Measurements from ENCODE around the gene PDE8A. TPM values are rescaled to one million over a fixed set of nuclear protein-coding genes. Genes with fewer than 3 reads are reported as not detected.

Gene PDE8A
- total RNA-seq, 1 experiment from 2014 or later = 65.9 TPM

DNA sequence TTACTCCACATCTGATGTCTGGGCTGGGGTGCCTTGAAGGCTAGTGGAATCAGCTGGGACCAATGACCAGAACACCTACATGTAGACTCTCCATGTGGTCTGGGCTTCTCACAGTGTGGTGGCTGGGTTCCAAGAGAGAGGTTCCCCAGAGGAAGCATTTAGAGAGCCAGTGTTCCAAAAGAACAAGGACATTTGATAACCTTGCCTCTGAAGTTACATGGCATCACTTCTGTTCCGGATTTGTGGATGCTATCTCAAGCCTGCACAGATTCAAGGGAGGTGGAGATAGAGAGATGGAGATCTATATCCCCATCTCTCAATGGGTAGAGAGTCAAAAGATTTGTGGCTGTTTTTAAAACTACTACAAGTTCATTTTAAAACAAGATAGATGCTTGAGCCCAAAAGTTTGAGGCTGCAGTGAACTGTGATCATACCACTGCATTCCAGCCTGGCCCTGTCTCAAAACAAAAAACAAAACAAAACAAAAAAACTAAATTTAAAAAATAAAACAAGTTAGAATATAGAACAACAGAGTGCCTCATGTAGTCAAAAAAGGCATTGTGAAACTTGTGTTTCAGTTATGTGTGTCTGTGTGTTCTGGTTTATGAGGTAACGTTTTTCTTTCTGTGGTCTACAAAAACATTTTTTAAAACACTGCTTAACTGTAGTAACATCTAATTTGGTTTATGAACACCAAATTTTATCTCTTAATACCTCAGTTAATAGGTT is 44.8 kb downstream of the PDE8A start:
- Mint-ChIP-seq H3K9me3 (ENCODE audit: low read depth, unreplicated experiment) (no peaks in the 10 kb centered on the region), H3K4me1 (ENCODE audit: low read depth, unreplicated experiment) (peaks cover 88% of the 10 kb centered on the region), H3K4me3 (ENCODE audit: low read depth, unreplicated experiment) (no peak overlapping the region), H3K36me3 (ENCODE audit: insufficient read depth, unreplicated experiment) (no peaks in the 10 kb centered on the region), H3K27ac (ENCODE audit: unreplicated experiment) (no peak overlapping the region), H3K27me3 (ENCODE audit: unreplicated experiment) (no peaks in the 10 kb centered on the region)
- TF ChIP-seq, protein P1, sequence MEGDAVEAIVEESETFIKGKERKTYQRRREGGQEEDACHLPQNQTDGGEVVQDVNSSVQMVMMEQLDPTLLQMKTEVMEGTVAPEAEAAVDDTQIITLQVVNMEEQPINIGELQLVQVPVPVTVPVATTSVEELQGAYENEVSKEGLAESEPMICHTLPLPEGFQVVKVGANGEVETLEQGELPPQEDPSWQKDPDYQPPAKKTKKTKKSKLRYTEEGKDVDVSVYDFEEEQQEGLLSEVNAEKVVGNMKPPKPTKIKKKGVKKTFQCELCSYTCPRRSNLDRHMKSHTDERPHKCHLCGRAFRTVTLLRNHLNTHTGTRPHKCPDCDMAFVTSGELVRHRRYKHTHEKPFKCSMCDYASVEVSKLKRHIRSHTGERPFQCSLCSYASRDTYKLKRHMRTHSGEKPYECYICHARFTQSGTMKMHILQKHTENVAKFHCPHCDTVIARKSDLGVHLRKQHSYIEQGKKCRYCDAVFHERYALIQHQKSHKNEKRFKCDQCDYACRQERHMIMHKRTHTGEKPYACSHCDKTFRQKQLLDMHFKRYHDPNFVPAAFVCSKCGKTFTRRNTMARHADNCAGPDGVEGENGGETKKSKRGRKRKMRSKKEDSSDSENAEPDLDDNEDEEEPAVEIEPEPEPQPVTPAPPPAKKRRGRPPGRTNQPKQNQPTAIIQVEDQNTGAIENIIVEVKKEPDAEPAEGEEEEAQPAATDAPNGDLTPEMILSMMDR (IDR thresholded peaks at IDR 0.05; ENCODE audit: unreplicated experiment) = no peak
- DNase-seq = no peak
- intact Hi-C loops (cut with micrococcal nuclease; ENCODE audit: unreplicated experiment) = no loop called here
- BruUV-seq (replicated peaks) = no TSS peak
- CTCF ChIA-PET = no interaction called here

DNA sequence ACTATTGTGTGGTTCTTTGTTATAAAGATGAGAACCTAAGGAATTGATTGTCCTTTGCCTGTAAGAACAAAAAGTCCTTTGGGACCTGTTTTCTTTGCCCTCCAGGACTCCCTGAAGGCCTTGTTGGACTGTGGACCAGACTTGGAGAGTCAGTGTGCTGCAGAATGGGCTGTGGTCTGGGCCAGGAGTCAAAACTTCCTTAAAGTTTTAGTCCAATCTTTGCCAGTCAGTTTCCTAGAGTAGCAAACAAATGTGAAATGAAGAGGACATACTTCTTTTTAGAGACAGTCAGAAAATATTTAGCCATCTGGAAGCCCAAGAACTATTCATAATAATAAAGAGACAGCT is 45.4 kb downstream of the PDE8A start:
- intact Hi-C loops (cut with micrococcal nuclease; ENCODE audit: unreplicated experiment) = no loop called here
- DNase-seq = no peak
- Mint-ChIP-seq H3K27me3 (ENCODE audit: unreplicated experiment) (no peaks in the 10 kb centered on the region), H3K9me3 (ENCODE audit: low read depth, unreplicated experiment) (no peaks in the 10 kb centered on the region), H3K4me1 (ENCODE audit: low read depth, unreplicated experiment) (peaks cover 88% of the 10 kb centered on the region), H3K27ac (ENCODE audit: unreplicated experiment) (no peak overlapping the region), H3K4me3 (ENCODE audit: low read depth, unreplicated experiment) (no peak overlapping the region), H3K36me3 (ENCODE audit: insufficient read depth, unreplicated experiment) (no peaks in the 10 kb centered on the region)
- CTCF ChIA-PET = no interaction called here
- BruUV-seq (replicated peaks) = no TSS peak
- TF ChIP-seq, protein P1 (IDR thresholded peaks at IDR 0.05; ENCODE audit: unreplicated experiment) = no peak

DNA sequence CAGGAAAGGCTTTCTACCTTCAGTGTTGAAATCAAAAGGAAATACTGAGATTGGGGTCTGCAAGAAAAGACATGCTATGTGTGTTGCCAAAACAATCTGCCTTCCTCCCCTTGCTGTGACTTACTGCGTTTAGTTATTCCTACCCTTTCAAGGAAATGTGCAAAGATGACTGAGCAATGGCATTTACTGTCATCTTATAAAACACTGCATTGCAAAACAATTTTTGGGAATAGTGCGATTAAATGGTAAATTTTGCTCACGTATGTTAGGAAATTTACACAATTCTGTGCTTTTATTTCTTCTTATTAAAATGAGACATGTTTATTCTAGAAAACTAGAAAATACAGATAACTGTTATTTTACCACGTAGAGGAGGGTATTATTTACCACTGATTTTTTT is 45.8 kb downstream of the PDE8A start:
- TF ChIP-seq, protein P1 (IDR thresholded peaks at IDR 0.05; ENCODE audit: unreplicated experiment) = no peak
- peaks cover 87% of the 10 kb centered on the region for H3K4me1 Mint-ChIP-seq (ENCODE audit: low read depth, unreplicated experiment)
- no peaks in the 10 kb centered on the region for H3K27me3 Mint-ChIP-seq (ENCODE audit: unreplicated experiment)
- no peaks in the 10 kb centered on the region for H3K9me3 Mint-ChIP-seq (ENCODE audit: low read depth, unreplicated experiment)
- no peaks in the 10 kb centered on the region for H3K36me3 Mint-ChIP-seq (ENCODE audit: insufficient read depth, unreplicated experiment)
- no TSS peak for BruUV-seq (replicated peaks)
- H3K4me3 Mint-ChIP-seq (ENCODE audit: low read depth, unreplicated experiment) = no peak overlapping the region
- no peak for DNase-seq
- intact Hi-C loops (cut with micrococcal nuclease; ENCODE audit: unreplicated experiment) = no loop called here
- CTCF ChIA-PET = no interaction called here
- no peak overlapping the region for H3K27ac Mint-ChIP-seq (ENCODE audit: unreplicated experiment)

DNA sequence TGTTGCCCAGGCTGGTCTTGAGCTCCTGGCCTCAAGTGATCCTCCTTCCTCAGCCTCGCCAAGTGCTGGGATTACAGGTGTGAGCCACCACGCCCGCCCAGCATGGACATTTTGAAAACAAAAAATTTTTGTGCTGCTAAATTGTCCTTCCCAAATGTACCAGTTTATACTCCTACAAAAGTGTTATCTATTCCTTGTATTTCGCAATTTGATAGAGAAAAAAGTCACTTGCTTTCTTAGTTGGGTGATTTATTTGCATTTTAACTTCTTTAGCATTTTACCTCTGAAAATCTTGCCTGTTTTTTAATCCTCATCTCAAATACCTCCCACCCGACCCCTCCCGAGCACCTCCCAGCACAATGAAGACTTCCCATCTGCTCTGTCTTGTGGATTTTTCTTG is 46.8 kb downstream of the PDE8A start:
- no peak for DNase-seq
- Mint-ChIP-seq H3K4me3 (ENCODE audit: low read depth, unreplicated experiment) (no peak overlapping the region), H3K4me1 (ENCODE audit: low read depth, unreplicated experiment) (peaks cover 87% of the 10 kb centered on the region), H3K9me3 (ENCODE audit: low read depth, unreplicated experiment) (no peaks in the 10 kb centered on the region), H3K36me3 (ENCODE audit: insufficient read depth, unreplicated experiment) (no peaks in the 10 kb centered on the region), H3K27ac (ENCODE audit: unreplicated experiment) (peak overlapping the region; percentile 28), H3K27me3 (ENCODE audit: unreplicated experiment) (no peaks in the 10 kb centered on the region)
- intact Hi-C loops (cut with micrococcal nuclease; ENCODE audit: unreplicated experiment) = loop anchor here (2.0 kb wide), 1 partner anchor 36 kb away; no protein-coding TSS in a partner anchor
- TF ChIP-seq, protein P1 (IDR thresholded peaks at IDR 0.05; ENCODE audit: unreplicated experiment) = no peak
- CTCF ChIA-PET = no interaction called here
- BruUV-seq (replicated peaks) = no TSS peak

Measured in Calu3 (cell line).